ENCODE measurements around the gene CEP55.

CEP55 gene

GRCh38 chr10:93468461-93469213, 27.8 kb upstream of the CEP55 start:
- in situ Hi-C loops (cut with MboI; ENCODE audit: low sequenced_read_pairs) = no loop called here

GRCh38 chr10:93469454-93469853, 27.0 kb upstream of the CEP55 start:
- in situ Hi-C loops (cut with MboI; ENCODE audit: low sequenced_read_pairs) = no loop called here

GRCh38 chr10:93471110-93471651, 25.2 kb upstream of the CEP55 start:
- in situ Hi-C loops (cut with MboI; ENCODE audit: low sequenced_read_pairs) = no loop called here

GRCh38 chr10:93473161-93473560, 23.3 kb upstream of the CEP55 start:
- in situ Hi-C loops (cut with MboI; ENCODE audit: low sequenced_read_pairs) = no loop called here

- in situ Hi-C loops (cut with MboI; ENCODE audit: low sequenced_read_pairs) = no loop called here
Measured at GRCh38 chr10:93473804-93474472, 22.5 kb upstream of the CEP55 start.

GRCh38 chr10:93475227-93475626, 21.2 kb upstream of the CEP55 start:
- in situ Hi-C loops (cut with MboI; ENCODE audit: low sequenced_read_pairs) = loop anchor here (5.0 to 25.0 kb wide), 2 partner anchors 98 to 388 kb away; no protein-coding TSS in a partner anchor

- in situ Hi-C loops (cut with MboI; ENCODE audit: low sequenced_read_pairs) = loop anchor here (5.0 to 25.0 kb wide), 2 partner anchors 99 to 389 kb away; no protein-coding TSS in a partner anchor
Measured at GRCh38 chr10:93475871-93476270, 20.5 kb upstream of the CEP55 start.

- in situ Hi-C loops (cut with MboI; ENCODE audit: low sequenced_read_pairs) = loop anchor here (5.0 to 25.0 kb wide), 2 partner anchors 99 to 389 kb away; no protein-coding TSS in a partner anchor
Measured at GRCh38 chr10:93476756-93477155, 19.7 kb upstream of the CEP55 start.

GRCh38 chr10:93478873-93479272, 17.5 kb upstream of the CEP55 start:
- in situ Hi-C loops (cut with MboI; ENCODE audit: low sequenced_read_pairs) = loop anchor here (5.0 to 25.0 kb wide), 2 partner anchors 102 to 392 kb away; no protein-coding TSS in a partner anchor

- in situ Hi-C loops (cut with MboI; ENCODE audit: low sequenced_read_pairs) = loop anchor here (25.0 kb wide), 1 partner anchor 394 kb away; no protein-coding TSS in a partner anchor
Measured at GRCh38 chr10:93481637-93482144, 14.7 kb upstream of the CEP55 start.

- in situ Hi-C loops (cut with MboI; ENCODE audit: low sequenced_read_pairs) = loop anchor here (25.0 kb wide), 1 partner anchor 395 kb away; no protein-coding TSS in a partner anchor
Measured at GRCh38 chr10:93482145-93482834, 14.1 kb upstream of the CEP55 start, which contains the start of gene MYOF. MYOF (minus strand) TSS chr10:93482334; CDS start chr10:93482194, 140 bp downstream.

- in situ Hi-C loops (cut with MboI; ENCODE audit: low sequenced_read_pairs) = loop anchor here (25.0 kb wide), 1 partner anchor 398 kb away; no protein-coding TSS in a partner anchor
Measured at GRCh38 chr10:93485690-93486089, 10.7 kb upstream of the CEP55 start.

- in situ Hi-C loops (cut with MboI; ENCODE audit: low sequenced_read_pairs) = loop anchor here (25.0 kb wide), 1 partner anchor 402 kb away; no protein-coding TSS in a partner anchor
Measured at GRCh38 chr10:93488956-93489528, 7.4 kb upstream of the CEP55 start.

GRCh38 chr10:93491602-93492121, 4.8 kb upstream of the CEP55 start:
- in situ Hi-C loops (cut with MboI; ENCODE audit: low sequenced_read_pairs) = loop anchor here (25.0 kb wide), 1 partner anchor 404 kb away; no protein-coding TSS in a partner anchor

GRCh38 chr10:93493162-93493561, 3.2 kb upstream of the CEP55 start:
- in situ Hi-C loops (cut with MboI; ENCODE audit: low sequenced_read_pairs) = loop anchor here (25.0 kb wide), 1 partner anchor 406 kb away; no protein-coding TSS in a partner anchor

GRCh38 chr10:93494494-93494893, 1.9 kb upstream of the CEP55 start:
- in situ Hi-C loops (cut with MboI; ENCODE audit: low sequenced_read_pairs) = loop anchor here (25.0 kb wide), 1 partner anchor 407 kb away; no protein-coding TSS in a partner anchor

GRCh38 chr10:93495654-93496321, 624 bp upstream of the CEP55 start:
- in situ Hi-C loops (cut with MboI; ENCODE audit: low sequenced_read_pairs) = loop anchor here (25.0 kb wide), 1 partner anchor 408 kb away; no protein-coding TSS in a partner anchor

GRCh38 chr10:93498166-93498565, 1.8 kb downstream of the CEP55 start:
- in situ Hi-C loops (cut with MboI; ENCODE audit: low sequenced_read_pairs) = loop anchor here (25.0 kb wide), 1 partner anchor 411 kb away; no protein-coding TSS in a partner anchor

- in situ Hi-C loops (cut with MboI; ENCODE audit: low sequenced_read_pairs) = no loop called here
Measured at GRCh38 chr10:93501650-93502049, 5.2 kb downstream of the CEP55 start.

All from HL-60/S4 (cell line).